Fibroblast of lung (primary cell): Measurements from ENCODE around the gene AMIGO3.

Source experiments
- EZH2 ChIP-seq: IDR thresholded peaks from 2 replicates; pipeline ENCODE4 v1.5.1; 2012; ENCODE audit warnings: low read length, control low read depth, mild to moderate bottlenecking; ENCODE audit errors: missing control alignments
- TF ChIP-seq, protein P1 (sequence below), 2 donors: IDR thresholded peaks in 1 of 2; conservative IDR thresholded peaks in 1 of 2; 1 replicate in 1 of 2; 2 replicates in 1 of 2; pipeline ENCODE4 v1.5.1; 2011 to 2012; ENCODE audit warnings: low read length in 2 of 2, control low read depth in 1 of 2, inconsistent platforms in 1 of 2, low read depth in 1 of 2, mild to moderate bottlenecking in 1 of 2

DNA sequence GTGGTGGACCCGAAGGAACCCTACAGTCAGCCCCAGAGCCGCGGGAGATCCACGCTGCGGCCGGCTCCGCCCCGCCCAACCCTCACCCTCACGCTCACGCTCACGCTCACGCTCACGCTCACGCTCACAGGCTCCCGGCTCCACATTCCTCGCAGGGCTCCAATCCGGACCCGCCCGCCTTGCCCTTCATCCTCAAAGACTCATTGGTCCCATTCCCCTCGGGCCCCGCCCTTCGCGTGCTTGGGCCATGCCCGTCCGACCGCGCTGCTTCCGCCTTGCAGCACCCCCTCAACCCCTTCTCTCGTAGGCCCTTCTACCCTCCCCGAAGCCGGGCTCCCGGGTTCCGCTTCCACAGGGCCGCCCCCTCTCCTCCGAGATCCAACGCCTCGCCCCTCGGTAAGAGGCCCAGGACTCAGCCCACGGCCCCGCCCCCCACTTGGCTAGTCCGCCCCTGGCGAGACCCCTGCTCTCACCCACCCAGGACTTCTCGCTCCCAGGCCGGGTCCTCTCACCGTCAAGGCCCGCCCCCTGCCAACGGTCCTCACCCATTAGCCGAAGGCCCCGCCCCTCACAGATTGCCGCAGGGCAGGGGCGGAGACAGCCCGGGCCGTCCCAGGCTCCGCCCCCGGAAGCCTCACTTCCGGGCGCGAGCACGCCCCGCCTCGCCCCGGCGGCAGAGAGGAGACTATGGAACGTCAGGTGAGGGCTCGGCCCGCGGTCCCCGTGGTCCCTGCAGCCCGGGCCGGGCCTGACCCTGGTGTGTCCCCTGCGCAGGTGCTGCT, 45.6 kb downstream of the AMIGO3 start, which contains the start of gene APEH:
- TF ChIP-seq, protein P1, sequence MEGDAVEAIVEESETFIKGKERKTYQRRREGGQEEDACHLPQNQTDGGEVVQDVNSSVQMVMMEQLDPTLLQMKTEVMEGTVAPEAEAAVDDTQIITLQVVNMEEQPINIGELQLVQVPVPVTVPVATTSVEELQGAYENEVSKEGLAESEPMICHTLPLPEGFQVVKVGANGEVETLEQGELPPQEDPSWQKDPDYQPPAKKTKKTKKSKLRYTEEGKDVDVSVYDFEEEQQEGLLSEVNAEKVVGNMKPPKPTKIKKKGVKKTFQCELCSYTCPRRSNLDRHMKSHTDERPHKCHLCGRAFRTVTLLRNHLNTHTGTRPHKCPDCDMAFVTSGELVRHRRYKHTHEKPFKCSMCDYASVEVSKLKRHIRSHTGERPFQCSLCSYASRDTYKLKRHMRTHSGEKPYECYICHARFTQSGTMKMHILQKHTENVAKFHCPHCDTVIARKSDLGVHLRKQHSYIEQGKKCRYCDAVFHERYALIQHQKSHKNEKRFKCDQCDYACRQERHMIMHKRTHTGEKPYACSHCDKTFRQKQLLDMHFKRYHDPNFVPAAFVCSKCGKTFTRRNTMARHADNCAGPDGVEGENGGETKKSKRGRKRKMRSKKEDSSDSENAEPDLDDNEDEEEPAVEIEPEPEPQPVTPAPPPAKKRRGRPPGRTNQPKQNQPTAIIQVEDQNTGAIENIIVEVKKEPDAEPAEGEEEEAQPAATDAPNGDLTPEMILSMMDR (conservative IDR thresholded peaks at IDR 0.05 in 1 of 2, IDR thresholded peaks at IDR 0.05 in 1 of 2; ENCODE audit: low read depth in 1 of 2, low read length in 2 of 2), result no peak
- no peak for TF ChIP-seq EZH2
